HFF-Myc (cell line): ENCODE results near the gene TMEM170B.

Source experiments
- DNase-seq: peaks from one replicate; pipeline ENCODE4 v3.0.0-alpha.2; 2011; ENCODE audit warnings: low read depth; ENCODE audit errors: extremely low read depth
- H3K4me3 ChIP-seq: replicated peaks from 2 replicates; pipeline ENCODE4 v1.5.1; 2011; ENCODE audit warnings: low read depth, mild to moderate bottlenecking, control low read depth, low read length
- TF ChIP-seq, protein P1 (sequence below): IDR thresholded peaks from 2 replicates; pipeline ENCODE4 v1.5.1; 2012; ENCODE audit warnings: mild to moderate bottlenecking, low read depth, low read length, control low read depth; ENCODE audit errors: missing control alignments

Gene TMEM170B

DNA sequence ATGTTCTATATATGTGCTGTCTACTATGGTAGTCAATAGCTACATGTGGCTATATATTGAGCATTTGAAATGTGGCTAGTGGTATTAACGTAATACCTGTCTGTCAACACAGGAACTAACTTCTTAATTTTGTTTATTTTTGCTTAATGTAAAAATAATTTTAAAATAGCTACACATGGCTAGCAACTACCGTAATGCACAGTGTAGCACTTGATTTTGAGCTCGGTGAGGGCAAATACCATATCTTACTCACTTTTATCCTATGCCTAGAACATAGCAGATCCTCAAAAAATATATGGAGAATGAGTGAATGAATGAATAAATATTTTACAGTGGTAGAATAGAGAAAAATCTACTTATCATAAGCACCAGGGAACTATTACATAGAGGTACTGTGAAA is 28.1 kb upstream of the TMEM170B start:
- H3K4me3 ChIP-seq = no peak overlapping the region
- TF ChIP-seq, protein P1, sequence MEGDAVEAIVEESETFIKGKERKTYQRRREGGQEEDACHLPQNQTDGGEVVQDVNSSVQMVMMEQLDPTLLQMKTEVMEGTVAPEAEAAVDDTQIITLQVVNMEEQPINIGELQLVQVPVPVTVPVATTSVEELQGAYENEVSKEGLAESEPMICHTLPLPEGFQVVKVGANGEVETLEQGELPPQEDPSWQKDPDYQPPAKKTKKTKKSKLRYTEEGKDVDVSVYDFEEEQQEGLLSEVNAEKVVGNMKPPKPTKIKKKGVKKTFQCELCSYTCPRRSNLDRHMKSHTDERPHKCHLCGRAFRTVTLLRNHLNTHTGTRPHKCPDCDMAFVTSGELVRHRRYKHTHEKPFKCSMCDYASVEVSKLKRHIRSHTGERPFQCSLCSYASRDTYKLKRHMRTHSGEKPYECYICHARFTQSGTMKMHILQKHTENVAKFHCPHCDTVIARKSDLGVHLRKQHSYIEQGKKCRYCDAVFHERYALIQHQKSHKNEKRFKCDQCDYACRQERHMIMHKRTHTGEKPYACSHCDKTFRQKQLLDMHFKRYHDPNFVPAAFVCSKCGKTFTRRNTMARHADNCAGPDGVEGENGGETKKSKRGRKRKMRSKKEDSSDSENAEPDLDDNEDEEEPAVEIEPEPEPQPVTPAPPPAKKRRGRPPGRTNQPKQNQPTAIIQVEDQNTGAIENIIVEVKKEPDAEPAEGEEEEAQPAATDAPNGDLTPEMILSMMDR = no peak
- no peak for DNase-seq

DNA sequence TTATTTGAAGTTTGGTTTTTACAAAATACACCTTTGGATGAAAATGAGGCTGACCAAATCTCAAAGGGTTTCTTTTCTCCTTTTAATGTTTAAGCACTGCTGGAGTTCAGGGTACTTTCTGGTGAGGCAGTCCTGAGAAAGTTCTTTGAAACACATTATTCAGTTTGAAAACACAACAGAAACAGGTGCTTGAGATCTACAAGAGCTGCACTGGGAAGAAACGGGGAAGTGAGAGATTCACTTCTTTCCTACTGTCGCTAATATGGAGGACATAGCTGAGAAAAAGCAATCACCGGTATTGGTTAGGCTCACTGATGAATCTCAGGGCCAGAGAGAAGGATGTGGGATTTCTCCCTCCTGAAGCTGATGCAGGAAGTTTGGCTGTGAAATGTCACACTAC is 22.9 kb upstream of the TMEM170B start:
- TF ChIP-seq, protein P1 = no peak
- no peak for DNase-seq
- no peak overlapping the region for H3K4me3 ChIP-seq

DNA sequence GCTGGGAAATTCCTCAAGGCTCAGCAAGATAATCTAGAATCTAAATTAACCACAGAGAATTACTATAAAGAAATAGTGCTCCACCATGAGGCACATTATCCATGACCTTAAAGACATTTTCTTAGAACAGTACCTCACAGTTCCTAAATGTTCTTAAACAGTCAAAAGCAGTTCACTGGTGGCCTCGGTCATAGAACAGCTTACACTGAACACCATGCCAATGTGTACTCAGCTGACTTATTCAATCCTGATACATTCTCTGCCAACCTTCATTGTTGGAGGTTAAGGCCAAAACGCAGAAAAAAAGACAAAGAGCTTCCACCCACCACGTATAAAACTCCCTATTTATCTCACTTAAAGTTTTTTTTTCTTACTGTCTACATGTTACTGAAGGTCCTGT is 21.8 kb upstream of the TMEM170B start:
- TF ChIP-seq, protein P1 = no peak

DNA sequence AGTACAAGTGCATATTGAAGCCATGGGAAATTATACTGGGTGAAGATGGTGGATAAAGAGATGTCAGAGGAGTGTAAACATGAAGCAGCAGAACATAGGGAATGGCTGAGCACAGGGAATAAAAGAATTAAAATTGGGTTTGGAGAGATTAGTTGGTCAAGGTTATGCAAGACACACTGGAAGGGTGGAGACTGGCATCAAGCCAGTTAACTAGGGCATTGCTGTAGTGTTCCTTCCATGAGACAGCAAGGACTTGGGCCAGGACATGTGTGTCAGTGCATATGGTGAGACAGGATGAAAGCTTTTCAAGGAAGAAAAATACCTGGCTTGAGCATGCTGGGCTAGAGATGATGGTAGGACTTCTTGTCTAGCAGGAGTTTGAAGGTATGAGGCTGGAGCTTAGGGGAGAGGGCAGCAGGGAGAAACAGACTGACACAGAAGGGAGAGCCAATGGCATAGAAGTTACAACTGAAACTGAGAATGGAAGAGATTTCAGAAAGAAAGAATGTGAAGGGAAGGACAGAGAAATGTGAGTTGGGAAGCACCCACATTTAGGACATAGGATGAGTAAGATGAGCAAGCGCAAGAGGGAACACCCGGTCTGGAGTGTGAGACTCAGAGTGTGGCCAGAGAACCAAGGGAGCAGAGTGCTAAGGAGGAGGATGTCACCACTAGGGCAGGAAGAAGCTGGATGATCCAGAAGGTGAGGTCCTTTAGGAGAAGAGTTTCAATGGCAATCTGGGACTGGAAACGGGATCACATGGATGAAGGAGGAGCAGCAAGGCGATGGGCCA is 14.5 kb upstream of the TMEM170B start:
- H3K4me3 ChIP-seq = no peak overlapping the region
- TF ChIP-seq, protein P1 = no peak
- DNase-seq = no peak

More for the DNA sequence above, 21.8 kb upstream of the TMEM170B start:
- no peak for DNase-seq
- no peak overlapping the region for H3K4me3 ChIP-seq

DNA sequence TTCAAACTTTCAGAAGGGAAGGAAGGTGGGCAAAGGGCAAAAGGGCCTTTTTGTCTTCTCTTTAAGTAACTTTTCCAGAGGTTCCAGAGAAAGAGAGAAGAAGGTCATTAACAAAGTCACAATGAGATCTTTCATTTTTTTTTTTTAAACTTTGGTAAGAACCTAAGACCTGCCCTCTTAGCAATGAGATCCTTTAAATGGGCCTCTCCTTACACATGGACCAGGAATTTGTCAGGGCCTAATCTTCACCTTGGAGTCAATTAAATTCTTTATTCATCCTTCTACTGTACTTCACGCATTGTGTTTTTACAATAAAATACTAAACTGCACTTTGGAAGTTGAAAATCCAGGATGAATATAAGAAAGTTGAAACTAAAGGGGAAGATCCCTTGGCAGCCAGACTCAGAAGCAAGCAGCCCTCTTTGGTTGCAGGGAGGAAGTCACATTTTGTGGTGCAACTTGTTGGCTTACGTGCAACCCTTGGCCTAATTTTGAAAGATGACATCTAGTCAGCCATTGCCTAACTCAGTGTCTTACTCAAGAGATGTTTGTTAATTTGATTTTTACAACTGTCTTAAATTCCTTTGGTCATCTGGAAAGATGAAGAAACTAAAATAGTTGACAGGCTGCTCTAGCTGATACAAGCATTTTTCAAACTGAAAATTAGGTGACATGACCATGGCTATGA is 11.9 kb upstream of the TMEM170B start:
- DNase-seq = no peak
- H3K4me3 ChIP-seq = no peak overlapping the region
- TF ChIP-seq, protein P1 = no peak

DNA sequence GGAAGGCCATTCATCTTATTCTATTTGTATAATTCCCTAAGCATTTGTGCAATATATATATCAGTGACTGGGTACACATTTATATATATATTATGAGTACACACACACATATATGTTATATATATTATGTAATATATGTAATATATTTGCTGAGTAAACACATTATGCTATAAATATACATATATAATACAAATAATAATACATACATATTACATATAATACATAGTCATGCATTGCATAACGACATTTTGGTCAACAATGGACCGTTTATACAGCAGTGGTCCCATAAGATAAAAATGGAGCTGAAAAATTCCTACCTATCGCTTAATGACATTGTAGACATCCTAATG is 11.4 kb upstream of the TMEM170B start:
- TF ChIP-seq, protein P1 = no peak
- no peak for DNase-seq
- no peak overlapping the region for H3K4me3 ChIP-seq
